Testis (tissue), 3 donors: ENCODE data around the gene NDUFAF5. TPM values are rescaled to one million over a fixed set of nuclear protein-coding genes. Genes with fewer than 3 reads are reported as not detected.
A peak's percentile ranks its signal among the peaks of the same experiment; 100 is the strongest.

ENCODE experiments used
- DNase-seq: peaks from one replicate; pipeline ENCODE4 v3.0.0-alpha.2; 2019
- H3K27ac ChIP-seq, 2 donors: fragments of 200-600 bp; sonication (generic); one replicate each; pipeline ENCODE4 v1.5.1; 2019
- H3K27me3 ChIP-seq: fragments of 200-600 bp; sonication (generic); one replicate; pipeline ENCODE4 v1.5.1; 2019
- H3K36me3 ChIP-seq: fragments of 200-600 bp; sonication (generic); one replicate; pipeline ENCODE4 v1.5.1; 2017; ENCODE audit warnings: low read depth; ENCODE audit errors: missing control alignments
- H3K4me1 ChIP-seq: fragments of 200-600 bp; sonication (generic); one replicate; pipeline ENCODE4 v1.5.1; 2019
- H3K4me3 ChIP-seq, 2 donors: fragments of 200-600 bp; sonication (generic); one replicate each; pipeline ENCODE4 v1.5.1; 2017 to 2019
- H3K9me3 ChIP-seq: fragments of 200-600 bp; sonication (generic); one replicate; pipeline ENCODE4 v1.5.1; 2017
- CTCF ChIP-seq, 3 experiments: fragments of 450-650 bp in 2 of 3; fragments of 200-600 bp in 1 of 3; sonication (generic) in 1 of 3; IDR thresholded peaks; one replicate each; pipeline ENCODE4 v1.5.1; 2016 to 2019; ENCODE audit warnings: antibody characterized with exemption in 3 of 3, mild to moderate bottlenecking in 2 of 3, moderate library complexity in 1 of 3
- POLR2A ChIP-seq: fragments of 450-650 bp; IDR thresholded peaks from one replicate; pipeline ENCODE4 v1.6.1; 2017; ENCODE audit warnings: antibody characterized with exemption, mild to moderate bottlenecking, moderate library complexity
- WGBS, 2 donors: methylation state at CpG; one replicate each; pipeline ENCODE4 v1.1.5; 2018; 5-methylcytosine and 5-hydroxymethylcytosine counted together
- intact Hi-C: fragments of 100-400 bp; cut with DNase I; formaldehyde crosslinking; loops from one replicate; pipeline ENCODE4 v1.15.1; 2023; ENCODE audit warnings: low total_unique reads
- polyA plus RNA-seq: library from polyadenylated mRNA; stranded (reverse); fragments of 350-450 nt; fragmentation: Illumina TruSeq; extraction: RNeasy Lipid Tissue Mini Kit (QIAGEN cat#74804); gene quantifications from one replicate; pipeline ENCODE4 v1.2.3, GENCODE V29; 2014; ENCODE audit warnings: low read depth, low replicate concordance; ENCODE audit not compliant: insufficient read depth
- total RNA-seq, 2 donors: library from RNA; depleted of rRNA; stranded (reverse); fragments of >200 nt; gene quantifications; one replicate each; pipeline ENCODE4 v1.2.3, GENCODE V29; 2016

Gene NDUFAF5
- total and polyA plus RNA-seq, 3 donors from 2014 or later = 32.9 to 50.5 (median 36.4) TPM

- H3K9me3 ChIP-seq = no peaks in the 10 kb centered on the region
- H3K36me3 ChIP-seq = no peaks in the 10 kb centered on the region
- peaks cover 14% of the 10 kb centered on the region for H3K4me1 ChIP-seq
- peak overlapping the region in 1 of 2 donors; percentile 97 for H3K4me3 ChIP-seq
- peak overlapping the region in 1 of 2 donors; percentile 88 for H3K27ac ChIP-seq
- no peak for DNase-seq
- intact Hi-C loops = no loop called here
- 68% methylated on average over 8 of the region's 8 CpGs for WGBS, 2 donors
- TF ChIP-seq CTCF (IDR thresholded peaks at IDR 0.05) = no peak
- no peak for TF ChIP-seq POLR2A
- no peaks in the 10 kb centered on the region for H3K27me3 ChIP-seq
Observed at GRCh38 chr20:13786143-13786828, 1.5 kb downstream of the NDUFAF5 start.

- peak; percentile 70 for DNase-seq
- no peak overlapping the region for H3K27ac ChIP-seq
- H3K36me3 ChIP-seq = no peaks in the 10 kb centered on the region
- H3K4me1 ChIP-seq = peaks cover 14% of the 10 kb centered on the region
- WGBS, 2 donors = 21 to 38% methylated on average over 1 of the region's 1 CpG
- no peaks in the 10 kb centered on the region for H3K27me3 ChIP-seq
- TF ChIP-seq POLR2A (no peak), CTCF (IDR thresholded peaks at IDR 0.05) (peak in 1 of 3 experiments; percentile 17)
- no peak overlapping the region for H3K4me3 ChIP-seq
- intact Hi-C loops = no loop called here
- no peaks in the 10 kb centered on the region for H3K9me3 ChIP-seq
Observed at GRCh38 chr20:13788167-13788834, 3.5 kb downstream of the NDUFAF5 start.

- DNase-seq = no peak
- WGBS, 2 donors = 84 to 95% methylated on average over 2 of the region's 2 CpGs
- intact Hi-C loops = no loop called here
- Histone ChIP-seq H3K9me3 (no peaks in the 10 kb centered on the region), H3K27ac (no peak overlapping the region), H3K4me3 (no peak overlapping the region), H3K36me3 (no peaks in the 10 kb centered on the region), H3K4me1 (peaks cover 11% of the 10 kb centered on the region), H3K27me3 (no peaks in the 10 kb centered on the region)
- TF ChIP-seq CTCF (IDR thresholded peaks at IDR 0.05) = no peak
- TF ChIP-seq POLR2A = no peak
Observed at GRCh38 chr20:13790708-13791107, 5.9 kb downstream of the NDUFAF5 start.

GRCh38 chr20:13791540-13792459 is 7.0 kb downstream of the NDUFAF5 start:
- TF ChIP-seq CTCF (IDR thresholded peaks at IDR 0.05) (no peak), POLR2A (no peak)
- Histone ChIP-seq H3K4me1 (peaks cover under 1% of the 10 kb centered on the region), H3K4me3 (no peak overlapping the region), H3K9me3 (no peaks in the 10 kb centered on the region), H3K27me3 (no peaks in the 10 kb centered on the region), H3K36me3 (no peaks in the 10 kb centered on the region), H3K27ac (no peak overlapping the region)
- WGBS, 2 donors = 76 to 78% methylated on average over 2 of the region's 2 CpGs
- no peak for DNase-seq
- intact Hi-C loops = no loop called here
